Ascending aorta (tissue), 2 donors: ENCODE results near the gene CFI. TPM values are rescaled to one million over a fixed set of nuclear protein-coding genes. Genes with fewer than 3 reads are reported as not detected.

Experiments
- DNase-seq, 2 donors: peaks; one replicate each; pipeline ENCODE4 v3.0.0-alpha.2; 2019; ENCODE audit warnings: low spot score in 2 of 2
- H3K27ac ChIP-seq, 2 donors: fragments of 200-600 bp; sonication (generic); one replicate each; pipeline ENCODE4 v1.5.1; 2016 to 2017; ENCODE audit warnings: mild to moderate bottlenecking in 1 of 2
- H3K27me3 ChIP-seq: fragments of 200-600 bp; sonication (generic); one replicate; pipeline ENCODE4 v1.5.1; 2017
- H3K36me3 ChIP-seq, 2 donors: fragments of 200-600 bp; sonication (generic); one replicate each; pipeline ENCODE4 v1.5.1; 2016
- H3K4me1 ChIP-seq, 2 donors: fragments of 200-600 bp; sonication (generic); one replicate each; pipeline ENCODE4 v1.5.1; 2016 to 2017; ENCODE audit warnings: mild to moderate bottlenecking in 1 of 2
- H3K4me3 ChIP-seq, 2 donors: fragments of 200-600 bp; sonication (generic); one replicate each; pipeline ENCODE4 v1.5.1; 2016 to 2017; ENCODE audit warnings: mild to moderate bottlenecking in 1 of 2
- H3K9me3 ChIP-seq, 2 donors: fragments of 200-600 bp; sonication (generic); one replicate each; pipeline ENCODE4 v1.5.1; 2016
- CTCF ChIP-seq, 3 experiments: fragments of 200-600 bp in 2 of 3; fragments of 450-650 bp in 1 of 3; sonication (generic) in 2 of 3; IDR thresholded peaks; one replicate each; pipeline ENCODE4 v1.5.1; 2016 to 2019; ENCODE audit warnings: antibody characterized with exemption in 3 of 3, mild to moderate bottlenecking in 1 of 3, moderate library complexity in 1 of 3
- intact Hi-C: fragments of 100-400 bp; cut with DNase I; formaldehyde crosslinking; loops from one replicate; pipeline ENCODE4 v1.15.1; 2023
- total RNA-seq: library from RNA; depleted of rRNA; stranded (reverse); fragments of >200 nt; gene quantifications from one replicate; pipeline ENCODE4 v1.1.0, GENCODE V29; 2016

The CFI gene
- total RNA-seq, 1 donor from 2014 or later, result 17.8 TPM

- H3K27ac ChIP-seq, result no peak overlapping the region
- TF ChIP-seq CTCF (IDR thresholded peaks at IDR 0.05), result no peak
- H3K27me3 ChIP-seq, result no peaks in the 10 kb centered on the region
- peaks cover 6% of the 10 kb centered on the region in 2 donors for H3K4me1 ChIP-seq
- intact Hi-C loops, result loop anchor here (5.0 to 10.0 kb wide), 4 partner anchors 253 to 1196 kb away; partner anchors contain the start of genes ELOVL6, MCUB, OSTC and RPL34
- H3K4me3 ChIP-seq, result no peak overlapping the region
- H3K9me3 ChIP-seq, result no peaks in the 10 kb centered on the region
- peaks cover 0 to 16% of the 10 kb centered on the region in 2 donors for H3K36me3 ChIP-seq
- no peak for DNase-seq
Measured at GRCh38 chr4:109818268-109818667, 16.5 kb upstream of the CFI start.

- Histone ChIP-seq H3K27me3 (no peaks in the 10 kb centered on the region), H3K27ac (no peak overlapping the region), H3K4me3 (peak overlapping the region in 1 of 2 donors; percentile 80), H3K9me3 (no peaks in the 10 kb centered on the region), H3K4me1 (peaks cover 6% of the 10 kb centered on the region in 2 donors), H3K36me3 (peaks cover 0 to 6% of the 10 kb centered on the region in 2 donors)
- no peak for DNase-seq
- no peak for TF ChIP-seq CTCF (IDR thresholded peaks at IDR 0.05)
- intact Hi-C loops, result loop anchor here (2.0 to 10.0 kb wide), 5 partner anchors 114 to 1195 kb away; partner anchors contain the start of genes CASP6, ELOVL6, MCUB and OSTC
Measured at GRCh38 chr4:109816894-109817293, 15.1 kb upstream of the CFI start.

GRCh38 chr4:109816082-109816442 is 14.3 kb upstream of the CFI start:
- TF ChIP-seq CTCF (IDR thresholded peaks at IDR 0.05), result no peak
- intact Hi-C loops, result loop anchor here (2.0 to 10.0 kb wide), 5 partner anchors 113 to 1194 kb away; partner anchors contain the start of genes CASP6, ELOVL6, MCUB and OSTC
- peak overlapping the region; percentile 68 to 80 for H3K4me3 ChIP-seq
- H3K27ac ChIP-seq, result peak overlapping the region; percentile 66 to 87
- H3K36me3 ChIP-seq, result peaks cover 0 to 6% of the 10 kb centered on the region in 2 donors
- H3K27me3 ChIP-seq, result no peaks in the 10 kb centered on the region
- no peaks in the 10 kb centered on the region for H3K9me3 ChIP-seq
- DNase-seq, result no peak
- H3K4me1 ChIP-seq, result peaks cover 6% of the 10 kb centered on the region in 2 donors

GRCh38 chr4:109815151-109816081 is 13.6 kb upstream of the CFI start, which contains the start of gene GAR1:
Gene GAR1 (plus strand): TSS chr4:109815762. CDS start chr4:109816165, 403 bp downstream.
- H3K9me3 ChIP-seq, result no peaks in the 10 kb centered on the region
- peak within 1 kb of the TSS; percentile 66 to 87 for H3K27ac ChIP-seq
- peaks cover 0 to 6% of the 10 kb centered on the region in 2 donors for H3K36me3 ChIP-seq
- H3K4me3 ChIP-seq, result peak within 1 kb of the TSS; percentile 68 to 80
- no peaks in the 10 kb centered on the region for H3K27me3 ChIP-seq
- peak; percentile 57 to 93 for DNase-seq
- TF ChIP-seq CTCF (IDR thresholded peaks at IDR 0.05), result no peak
- intact Hi-C loops, result loop anchor here (2.0 to 10.0 kb wide), 7 partner anchors 85 to 1193 kb away; partner anchors contain the start of genes CASP6, ELOVL6, MCUB and OSTC
- peaks cover 6% of the 10 kb centered on the region in 2 donors for H3K4me1 ChIP-seq

- H3K36me3 ChIP-seq, result no peaks in the 10 kb centered on the region
- H3K27ac ChIP-seq, result no peak overlapping the region
- no peak overlapping the region for H3K4me3 ChIP-seq
- no peak for TF ChIP-seq CTCF (IDR thresholded peaks at IDR 0.05)
- H3K27me3 ChIP-seq, result no peaks in the 10 kb centered on the region
- intact Hi-C loops, result loop anchor here (10.0 kb wide), 1 partner anchor 247 kb away; the partner anchor contains the start of gene MCUB
- peaks cover 6% of the 10 kb centered on the region in 2 donors for H3K4me1 ChIP-seq
- H3K9me3 ChIP-seq, result no peaks in the 10 kb centered on the region
- DNase-seq, result no peak
Measured at GRCh38 chr4:109811707-109812106, 9.9 kb upstream of the CFI start.
